SHP77 (cell line): ENCODE results near the gene FAIM.
"Not testable (repeated sequence)": the region's sequence is repeated elsewhere in the genome, so short reads cannot be mapped to it uniquely, and the experiment has no call there.

Source experiments
- DNase-seq, 2 experiments: peaks; one replicate each; lab custom pipeline; 2025; lab: John Stamatoyannopoulos, UW

Gene FAIM, protein sequence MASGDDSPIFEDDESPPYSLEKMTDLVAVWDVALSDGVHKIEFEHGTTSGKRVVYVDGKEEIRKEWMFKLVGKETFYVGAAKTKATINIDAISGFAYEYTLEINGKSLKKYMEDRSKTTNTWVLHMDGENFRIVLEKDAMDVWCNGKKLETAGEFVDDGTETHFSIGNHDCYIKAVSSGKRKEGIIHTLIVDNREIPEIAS

DNA sequence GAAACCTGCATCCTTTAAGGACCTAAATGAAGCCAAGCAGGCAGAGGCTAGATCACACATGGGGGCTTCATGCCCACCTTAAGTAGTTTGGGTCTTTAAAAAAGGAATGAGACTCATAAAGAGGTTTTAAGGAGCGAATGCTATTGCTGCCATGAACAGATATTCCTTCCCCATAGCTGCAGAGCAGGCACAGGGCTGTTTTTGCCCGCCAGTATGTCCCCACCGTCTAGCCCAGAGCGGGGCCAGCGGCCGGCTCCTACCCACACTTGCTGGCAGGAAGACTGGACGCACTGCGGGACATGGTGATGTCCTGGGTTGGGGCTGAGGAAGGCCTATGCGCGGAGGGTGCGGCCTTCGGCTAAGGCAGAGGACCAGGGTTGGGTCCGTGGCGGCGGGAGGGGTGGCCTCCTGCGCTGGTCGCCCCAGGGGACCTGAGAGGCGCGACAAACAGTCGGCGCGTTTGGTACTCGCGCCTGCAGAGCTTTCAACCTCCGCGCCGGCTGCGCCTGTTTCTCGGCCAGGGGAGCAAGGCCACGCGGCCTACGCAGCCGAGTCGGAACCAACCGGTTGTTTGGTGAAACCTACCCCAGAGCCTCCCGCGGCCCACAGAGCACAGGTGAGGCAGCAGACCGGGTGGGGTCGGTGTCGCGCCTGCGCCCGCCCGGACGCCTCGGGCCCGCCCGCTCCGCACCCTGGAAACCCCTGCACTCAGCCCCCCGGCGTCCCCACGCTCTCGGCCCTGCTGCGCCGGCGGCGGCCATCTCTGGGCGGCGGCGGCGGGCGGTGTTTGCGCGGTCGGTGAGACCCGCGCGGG is at the start of gene FAIM:
Gene FAIM, plus strand, starts transcription at position 450 of the 814 bp plus-strand sequence. CDS start 10,956 bp downstream, outside the sequence.
- peak; percentile 59 to 60 for DNase-seq

- no peak for DNase-seq
Observed at GRCh38 chr3:138559134-138559533, 49.4 kb upstream of the FAIM start.

DNA sequence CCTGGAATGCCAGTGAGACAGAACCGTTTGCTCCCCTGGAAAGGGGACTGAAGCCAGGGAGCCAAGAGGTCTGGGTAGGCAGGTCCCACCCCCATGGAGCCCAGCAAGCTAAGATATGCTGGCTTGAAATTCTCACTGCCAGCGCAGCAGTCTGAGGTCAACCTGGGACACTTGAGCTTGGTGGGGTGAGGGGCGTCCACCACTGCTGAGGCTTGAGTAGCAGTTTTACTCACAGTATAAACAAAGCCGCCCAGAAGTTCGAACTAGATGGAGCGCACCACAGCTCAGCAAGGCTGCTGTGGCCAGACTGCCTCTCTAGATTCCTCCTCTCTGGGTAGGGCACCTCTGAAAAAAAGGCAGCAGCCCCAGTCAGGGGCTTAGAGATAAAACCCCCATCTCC is 48.1 kb upstream of the FAIM start:
- no peak for DNase-seq

GRCh38 chr3:138562902-138563301 is 45.7 kb upstream of the FAIM start:
- DNase-seq, result not testable (repeated sequence)

DNA sequence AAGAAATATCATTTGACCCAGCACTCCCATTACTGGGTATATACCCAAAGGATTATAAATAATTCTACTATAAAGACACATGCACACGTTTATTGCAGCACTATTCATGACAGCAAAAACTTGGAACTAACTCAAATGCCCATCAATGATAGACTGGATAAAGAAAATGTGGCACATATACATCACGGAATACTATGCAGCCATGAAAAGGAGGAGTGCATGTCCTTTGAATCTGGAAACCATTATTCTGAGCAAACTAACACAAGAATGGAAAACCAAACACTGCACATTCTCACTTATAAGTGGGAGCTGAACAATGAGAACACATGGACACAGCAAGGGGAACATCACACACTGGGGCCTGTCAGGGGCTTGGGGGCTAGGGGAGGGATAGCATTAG is 42.3 kb upstream of the FAIM start:
- DNase-seq, result not testable (repeated sequence)

GRCh38 chr3:138567403-138567802 is 41.2 kb upstream of the FAIM start:
- no peak for DNase-seq

DNA sequence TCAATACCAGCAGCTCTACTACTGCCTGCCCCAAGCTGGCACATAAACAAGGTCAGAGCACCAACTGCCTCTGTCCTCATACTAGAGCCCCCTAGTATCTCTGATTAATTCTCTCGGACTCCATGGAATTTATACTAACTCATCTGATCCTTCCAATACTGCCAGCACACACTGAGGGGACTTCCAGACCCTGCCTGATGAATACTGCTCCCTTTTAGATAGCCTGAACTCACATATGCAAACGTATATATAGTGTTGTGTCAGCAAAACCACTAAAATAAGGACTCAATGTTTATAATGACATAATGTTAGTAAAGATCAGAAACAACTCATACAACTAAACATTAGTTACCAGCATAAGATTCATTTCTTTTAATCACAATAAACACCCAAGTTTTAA is 39.5 kb upstream of the FAIM start:
- no peak for DNase-seq

- not testable (repeated sequence) for DNase-seq
Observed at GRCh38 chr3:138569624-138570023, 38.9 kb upstream of the FAIM start.

DNA sequence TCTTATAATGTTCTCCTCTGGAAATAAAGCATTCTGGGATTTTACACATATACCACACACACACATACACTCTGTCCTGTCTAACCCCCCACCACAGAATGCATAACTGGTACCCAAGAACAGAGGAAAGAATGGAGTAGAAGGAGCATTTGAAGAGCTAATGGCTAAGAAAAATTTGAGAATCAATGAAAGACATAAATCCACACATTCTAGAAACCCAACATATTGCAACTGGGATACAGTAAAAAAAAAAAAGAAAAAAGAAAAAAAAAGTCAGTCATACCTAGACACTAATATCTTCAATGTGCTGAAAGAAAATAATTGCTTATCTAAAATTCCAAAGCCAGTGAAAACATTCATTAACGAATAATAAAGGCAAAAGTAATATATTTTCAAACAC is 35.4 kb upstream of the FAIM start:
- DNase-seq, result no peak

DNA sequence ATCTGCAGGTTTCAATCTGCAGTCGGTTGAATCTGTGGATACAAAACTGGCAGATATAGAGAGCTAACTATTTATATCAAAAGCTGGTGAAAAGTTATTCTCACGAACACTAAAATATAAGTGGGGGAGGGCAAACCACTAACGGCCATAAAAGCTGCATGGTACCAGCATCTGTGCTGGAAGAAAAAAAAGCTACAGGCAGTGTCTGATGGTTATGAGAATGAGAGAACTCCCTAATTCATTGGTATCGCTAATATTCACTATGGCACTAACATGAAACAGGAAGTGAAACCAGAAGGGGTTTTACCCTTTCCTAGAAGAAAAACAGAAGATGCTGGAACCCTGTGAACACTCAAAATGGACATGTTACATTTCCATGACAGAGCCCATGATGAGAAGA is 30.4 kb upstream of the FAIM start:
- no peak for DNase-seq

GRCh38 chr3:138578961-138579574 is 29.5 kb upstream of the FAIM start:
- DNase-seq, result no peak

DNA sequence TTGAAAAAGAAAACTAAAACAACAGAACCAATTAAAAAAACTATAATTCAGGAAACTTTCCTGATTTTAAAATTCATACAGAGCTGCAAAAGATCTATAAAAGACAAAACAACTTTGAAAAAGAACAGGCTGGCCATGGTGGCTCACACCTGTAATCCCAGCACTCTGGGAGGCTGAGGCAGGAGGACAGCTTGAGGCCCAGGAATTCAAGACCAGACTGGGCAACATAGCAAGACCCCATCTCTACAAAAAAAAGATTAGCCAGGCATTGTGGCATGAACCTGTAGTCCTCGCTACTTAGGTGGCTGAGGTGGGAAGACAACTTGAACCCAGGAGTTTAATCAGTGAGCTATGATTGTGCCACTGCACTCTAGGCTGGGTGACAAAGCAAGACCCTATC is 21.2 kb upstream of the FAIM start:
- no peak for DNase-seq

GRCh38 chr3:138588445-138588844 is 20.1 kb upstream of the FAIM start:
- DNase-seq, result no peak

DNA sequence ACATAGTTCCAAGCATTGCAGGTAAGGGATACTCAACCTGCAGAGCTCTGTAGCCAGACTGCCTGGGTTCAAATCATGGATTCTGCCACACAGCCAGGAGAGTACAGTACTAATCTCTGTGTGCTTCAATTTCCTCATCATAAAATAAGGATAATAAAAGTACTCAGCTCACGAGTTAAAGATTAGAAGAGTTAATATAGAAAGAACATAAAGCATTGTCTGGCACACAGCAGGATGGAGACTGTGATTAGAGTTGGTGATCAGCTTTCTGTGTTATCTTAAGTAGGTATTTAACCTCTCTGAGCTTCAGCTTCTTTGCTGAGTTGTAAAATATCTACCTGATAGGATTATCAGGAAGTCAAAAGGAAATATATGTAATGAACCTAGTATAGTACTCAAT is 17.2 kb upstream of the FAIM start:
- no peak for DNase-seq

- DNase-seq, result no peak
Observed at GRCh38 chr3:138593488-138594149, 15.0 kb upstream of the FAIM start.

DNA sequence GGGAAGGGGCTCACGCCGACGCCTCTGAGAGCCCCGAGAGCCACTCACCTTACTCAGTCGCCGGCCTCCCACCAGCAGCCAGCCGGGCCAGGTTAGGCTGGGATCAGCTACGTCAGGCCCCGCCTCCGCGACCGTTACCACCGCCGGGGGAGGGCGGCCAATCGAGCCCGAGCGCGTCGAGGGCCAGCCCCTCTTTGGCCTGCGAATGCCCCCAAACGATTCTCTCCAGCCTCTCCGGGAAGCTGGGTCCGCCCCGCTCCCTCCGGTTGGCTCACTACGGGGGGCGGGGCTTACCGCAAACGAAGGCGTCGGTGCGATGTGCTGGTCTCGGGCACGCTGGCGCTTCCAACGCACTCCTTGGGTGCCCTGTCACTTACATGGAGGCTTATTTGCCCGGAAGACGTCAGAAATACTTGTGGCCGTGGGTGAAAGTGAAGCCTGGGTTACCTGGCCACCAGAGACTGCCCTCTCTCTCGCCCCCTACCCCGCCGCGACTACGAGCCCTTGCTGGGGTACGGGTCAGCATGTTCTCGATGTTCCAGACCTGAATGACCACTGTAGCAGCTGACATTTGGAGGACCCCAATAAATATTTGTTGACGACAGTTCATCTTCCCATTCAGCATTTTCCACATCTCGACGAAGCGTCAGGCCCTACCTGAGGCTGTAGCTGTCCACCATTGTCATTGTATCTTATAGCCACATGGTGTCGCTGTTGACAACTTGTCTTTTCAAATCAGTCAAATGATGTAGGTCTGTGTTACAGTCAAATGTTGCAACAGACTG is 14.2 kb upstream of the FAIM start, which contains the start of gene CEP70:
Gene CEP70, minus strand, starts transcription at position 111 of the 785 bp plus-strand sequence. CDS start 21,333 bp downstream, outside the sequence.
- DNase-seq, result no peak

DNA sequence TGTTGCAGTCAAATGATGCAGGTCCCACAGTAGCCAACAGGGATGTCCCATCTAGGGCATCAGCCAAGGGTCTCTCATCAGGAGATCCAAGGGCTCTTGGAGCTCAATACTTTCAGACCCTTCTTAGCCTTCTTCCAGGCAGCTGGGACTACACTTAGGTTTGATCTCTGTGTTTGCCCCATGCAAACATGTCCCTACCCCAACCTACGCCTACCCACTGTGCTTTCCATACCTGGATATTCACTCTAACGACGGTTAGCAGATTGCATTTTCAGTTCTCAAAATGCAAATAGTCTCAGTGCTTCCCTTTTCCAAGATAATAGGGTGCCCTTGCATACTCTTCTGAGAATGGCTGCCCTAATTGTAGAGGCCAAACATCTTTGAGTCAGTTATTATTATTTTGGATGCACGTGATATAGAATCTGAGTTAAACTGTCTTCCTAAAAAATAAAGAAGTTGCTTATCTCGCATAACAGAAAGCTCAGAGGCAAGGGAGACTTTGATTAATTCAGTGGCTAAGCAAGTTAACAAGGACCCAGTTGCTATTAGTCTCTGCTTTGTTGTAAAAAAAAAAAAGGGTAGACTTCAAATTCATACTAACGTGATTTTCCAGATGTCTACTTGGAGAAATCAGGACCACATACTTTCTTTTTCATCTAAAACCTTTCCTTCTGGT is 13.5 kb upstream of the FAIM start:
- DNase-seq, result no peak

DNA sequence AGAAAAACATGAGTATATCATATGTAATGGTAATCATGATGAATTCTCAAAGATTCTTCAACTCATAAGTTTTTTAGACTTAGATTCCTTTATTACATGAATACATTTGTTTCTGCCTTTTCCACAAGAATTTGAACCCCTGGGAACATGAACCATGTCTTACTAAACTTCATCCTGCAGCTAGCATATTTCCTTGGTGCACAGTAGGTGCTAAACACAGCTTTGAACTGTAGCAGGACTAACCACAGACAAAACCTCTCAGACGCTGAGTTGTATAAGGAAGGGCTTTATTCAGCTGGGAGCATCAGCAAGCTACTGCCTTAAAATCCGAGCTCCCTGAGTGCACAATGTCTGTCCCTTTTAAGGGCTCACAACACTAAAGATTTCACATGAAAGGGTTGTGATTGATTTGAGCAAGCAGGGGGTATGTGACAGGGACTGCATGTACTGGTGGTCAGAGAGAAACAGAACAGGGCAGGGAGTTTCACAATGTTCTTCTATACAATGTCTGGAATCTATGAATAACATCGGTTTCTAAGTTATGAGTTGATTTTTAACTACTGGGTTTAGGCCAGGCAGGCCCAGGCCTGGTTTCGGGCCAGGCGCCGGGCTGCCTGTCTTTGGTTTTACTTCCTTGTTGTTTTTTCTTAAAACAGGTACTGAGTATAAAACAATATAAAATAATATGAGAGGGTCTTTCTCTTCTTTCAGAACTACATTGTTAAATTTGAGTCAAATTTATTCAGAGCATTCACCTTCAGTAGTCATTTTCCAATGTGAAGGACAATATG is 11.2 kb upstream of the FAIM start:
- DNase-seq, result not testable (repeated sequence)

GRCh38 chr3:138598534-138598933 is 10.0 kb upstream of the FAIM start:
- DNase-seq, result no peak

GRCh38 chr3:138600100-138600745 is 8.3 kb upstream of the FAIM start:
- DNase-seq, result no peak
